ENCODE data around the gene EFCAB12. TPM values are rescaled to one million over a fixed set of nuclear protein-coding genes. Genes with fewer than 3 reads are reported as not detected.

EFCAB12 gene
- total RNA-seq, 3 donors from 2014 or later, result 0.32 to 1.3 (median 1.0) TPM

GRCh38 chr3:129445471-129445870, 17.0 kb upstream of the EFCAB12 start:
- peaks cover 0 to 20% of the 10 kb centered on the region in 2 donors for H3K4me1 ChIP-seq
- TF ChIP-seq CTCF (IDR thresholded peaks at IDR 0.05), result no peak
- TF ChIP-seq POLR2A (IDR thresholded peaks at IDR 0.05), result no peak
- no peak for TF ChIP-seq POLR2AphosphoS5 (IDR thresholded peaks at IDR 0.05)
- H3K27ac ChIP-seq, result no peak overlapping the region

GRCh38 chr3:129442947-129443346, 14.5 kb upstream of the EFCAB12 start:
- peaks cover 0 to 20% of the 10 kb centered on the region in 2 donors for H3K4me1 ChIP-seq
- peak overlapping the region; percentile 53 to 88 for H3K27ac ChIP-seq
- H3K27me3 ChIP-seq, result no peaks in the 10 kb centered on the region
- no peak for DNase-seq (ENCODE audit: low spot score in 2 of 2)
- TF ChIP-seq POLR2AphosphoS5 (IDR thresholded peaks at IDR 0.05), result no peak
- no peak for TF ChIP-seq POLR2A (IDR thresholded peaks at IDR 0.05)
- no peak for TF ChIP-seq CTCF (IDR thresholded peaks at IDR 0.05)
- intact Hi-C loops (cut with DNase I; ENCODE audit: low total_unique reads), result no loop called here
- no peaks in the 10 kb centered on the region for H3K9me3 ChIP-seq
- H3K4me3 ChIP-seq, result no peak overlapping the region
- H3K36me3 ChIP-seq, result no peaks in the 10 kb centered on the region

More at GRCh38 chr3:129445471-129445870, 17.0 kb upstream of the EFCAB12 start:
- Histone ChIP-seq H3K9me3 (no peaks in the 10 kb centered on the region), H3K27me3 (no peaks in the 10 kb centered on the region), H3K36me3 (no peaks in the 10 kb centered on the region), H3K4me3 (no peak overlapping the region)
- no peak for DNase-seq (ENCODE audit: low spot score in 2 of 2)
- intact Hi-C loops (cut with DNase I; ENCODE audit: low total_unique reads), result no loop called here

- Histone ChIP-seq H3K27me3 (no peaks in the 10 kb centered on the region), H3K9me3 (no peaks in the 10 kb centered on the region), H3K36me3 (no peaks in the 10 kb centered on the region), H3K27ac (peak overlapping the region; percentile 53 to 88), H3K4me1 (peaks cover 0 to 20% of the 10 kb centered on the region in 2 donors), H3K4me3 (no peak overlapping the region)
- no peak for TF ChIP-seq POLR2A (IDR thresholded peaks at IDR 0.05)
- no peak for TF ChIP-seq POLR2AphosphoS5 (IDR thresholded peaks at IDR 0.05)
- TF ChIP-seq CTCF (IDR thresholded peaks at IDR 0.05), result no peak
- DNase-seq (ENCODE audit: low spot score in 2 of 2), result no peak
- intact Hi-C loops (cut with DNase I; ENCODE audit: low total_unique reads), result no loop called here
These were observed 14.1 kb upstream of the EFCAB12 start for GRCh38 chr3:129442486-129442885.

- Histone ChIP-seq H3K36me3 (no peaks in the 10 kb centered on the region), H3K4me3 (peak overlapping the region in 2 of 3 donors; percentile 74 to 89), H3K4me1 (peaks cover 0 to 20% of the 10 kb centered on the region in 2 donors), H3K9me3 (no peaks in the 10 kb centered on the region), H3K27ac (peak overlapping the region; percentile 88 to 95), H3K27me3 (no peaks in the 10 kb centered on the region)
- DNase-seq (ENCODE audit: low spot score in 2 of 2), result no peak
- intact Hi-C loops (cut with DNase I; ENCODE audit: low total_unique reads), result no loop called here
- no peak for TF ChIP-seq POLR2A (IDR thresholded peaks at IDR 0.05)
- TF ChIP-seq POLR2AphosphoS5 (IDR thresholded peaks at IDR 0.05), result peak in 1 of 3 donors; percentile 28
- TF ChIP-seq CTCF (IDR thresholded peaks at IDR 0.05), result no peak
These were observed 13.3 kb upstream of the EFCAB12 start for GRCh38 chr3:129441782-129442181.

- no peaks in the 10 kb centered on the region for H3K9me3 ChIP-seq
- intact Hi-C loops (cut with DNase I; ENCODE audit: low total_unique reads), result no loop called here
- H3K4me1 ChIP-seq, result peaks cover 0 to 20% of the 10 kb centered on the region in 2 donors
- no peaks in the 10 kb centered on the region for H3K27me3 ChIP-seq
- peak overlapping the region; percentile 74 to 89 (median 83) for H3K4me3 ChIP-seq
- H3K36me3 ChIP-seq, result no peaks in the 10 kb centered on the region
- H3K27ac ChIP-seq, result peak overlapping the region; percentile 88 to 95
- DNase-seq (ENCODE audit: low spot score in 2 of 2), result no peak
- TF ChIP-seq POLR2A (IDR thresholded peaks at IDR 0.05), result no peak
- TF ChIP-seq POLR2AphosphoS5 (IDR thresholded peaks at IDR 0.05), result no peak
- TF ChIP-seq CTCF (IDR thresholded peaks at IDR 0.05), result no peak
These were observed 12.8 kb upstream of the EFCAB12 start for GRCh38 chr3:129441215-129441614.
